K562 (cell line): ENCODE data around the gene TBC1D5. TPM values are rescaled to one million over a fixed set of nuclear protein-coding genes. Genes with fewer than 3 reads are reported as not detected.

Source experiments
- ATAC-seq: fragments of 200-7000 bp; cut with Tn5 transposase; 3 replicates; pipeline ENCODE4 v1.9.1; 2020; ENCODE audit warnings: moderate library complexity
- BruUV-seq: library from RNA; stranded (reverse); fragments of 400-500 nt; replicated peaks from 2 replicates; lab custom pipeline; 2021; lab: Mats Ljungman, UMichigan
- CTCF ChIA-PET: fragments of 300-600 bp; formaldehyde crosslinking; extraction: SDS; loops from one replicate; lab custom pipeline; 2021; ENCODE audit warnings: low intra/inter-chr PET ratio; lab: Yijun Ruan, JAX
- POLR2A ChIA-PET: fragments of 300-600, 350-650 bp; sonication (Branson Sonifier 250); formaldehyde crosslinking; extraction: SDS; loops from one replicate; lab custom pipeline; 2021; ENCODE audit warnings: antibody characterized with exemption, inconsistent platforms; lab: Yijun Ruan, JAX
- DNase-seq, 4 experiments: peaks; one replicate each; pipeline versions ENCODE4 v3.0.0 to v3.0.0-alpha.2; 2011 to 2018; ENCODE audit warnings: low spot score in 3 of 4, mixed read lengths in 3 of 4; ENCODE audit errors: extremely low read depth in 1 of 4
- FAIRE-seq: peaks from 2 replicates; lab custom pipeline; 2011; peaks lifted over from hg19 to GRCh38; lab: Jason Lieb, UNC
- H2AFZ ChIP-seq: 2 replicates; pipeline ENCODE4 v1.6.0; 2011; ENCODE audit warnings: low read depth, low read length, control low read depth, inconsistent platforms
- H3K27ac ChIP-seq: fragments of 200-600 bp; 3 replicates; pipeline ENCODE4 v1.8.0; 2011; ENCODE audit warnings: low read depth, mild to moderate bottlenecking, control low read depth, inconsistent platforms, low read length, moderate library complexity, mixed read lengths; ENCODE audit errors: extremely low read depth
- H3K27me3 ChIP-seq, 2 experiments: fragments of 300-600 bp in 1 of 2; 2 replicates in 1 of 2; 3 replicates in 1 of 2; pipeline versions ENCODE4 v1.6.0 to v1.8.0; 2011; ENCODE audit warnings: inconsistent platforms in 2 of 2, low read length in 2 of 2, mild to moderate bottlenecking in 1 of 2, mixed read lengths in 1 of 2, moderate library complexity in 1 of 2; ENCODE audit not compliant: control insufficient read depth in 2 of 2, insufficient read depth in 2 of 2
- H3K36me3 ChIP-seq: fragments of 300-600 bp; 3 replicates; pipeline ENCODE4 v1.8.0; 2011; ENCODE audit warnings: mild to moderate bottlenecking, low read length, inconsistent platforms; ENCODE audit not compliant: control insufficient read depth, insufficient read depth
- H3K4me1 ChIP-seq, 2 experiments: fragments of 200-600 bp in 1 of 2; replicated peaks in 1 of 2; 2 replicates in 1 of 2; 3 replicates in 1 of 2; pipeline versions ENCODE4 v1.5.1 to v1.8.0; 2011; ENCODE audit warnings: inconsistent platforms in 2 of 2, low read length in 2 of 2, mild to moderate bottlenecking in 1 of 2, mixed read lengths in 1 of 2, moderate library complexity in 1 of 2; ENCODE audit not compliant: control insufficient read depth in 2 of 2, insufficient read depth in 2 of 2
- H3K4me2 ChIP-seq: 2 replicates; pipeline ENCODE4 v1.6.1; 2011; ENCODE audit warnings: low read length, control low read depth, inconsistent platforms, mixed read lengths; ENCODE audit not compliant: insufficient read depth
- H3K4me3 ChIP-seq: fragments of 200-600 bp; sonication (generic), shearing (Covaris generic); 2 replicates; pipeline ENCODE4 v1.5.1; 2016; ENCODE audit warnings: control low read depth, inconsistent platforms
- H3K79me2 ChIP-seq: fragments of 200-600 bp; 3 replicates; pipeline ENCODE4 v1.8.0; 2011; ENCODE audit warnings: low read length, inconsistent platforms; ENCODE audit not compliant: control insufficient read depth, insufficient read depth
- H3K9ac ChIP-seq, 2 experiments: 2 replicates each; pipeline versions ENCODE4 v1.6.0 to v1.6.1; 2011; ENCODE audit warnings: low read depth in 2 of 2, low read length in 2 of 2, control low read depth in 1 of 2, inconsistent platforms in 1 of 2, mild to moderate bottlenecking in 1 of 2, mixed read lengths in 1 of 2; ENCODE audit not compliant: insufficient read depth in 1 of 2
- H3K9me1 ChIP-seq: one replicate; pipeline ENCODE4 v1.6.0; 2011; ENCODE audit warnings: inconsistent platforms, mild to moderate bottlenecking, low read length, moderate library complexity; ENCODE audit not compliant: control insufficient read depth, insufficient read depth
- H3K9me3 ChIP-seq: replicated peaks from 2 replicates; pipeline ENCODE4 v1.5.1; 2011; ENCODE audit warnings: low read depth, low read length, inconsistent platforms; ENCODE audit not compliant: control insufficient read depth, insufficient read depth
- H4K20me1 ChIP-seq: replicated peaks from 2 replicates; pipeline ENCODE4 v1.6.1; 2011; ENCODE audit warnings: low read length, inconsistent platforms, mixed read lengths; ENCODE audit not compliant: control insufficient read depth, insufficient read depth
- ATF7 ChIP-seq: fragments of 450-650 bp; IDR thresholded peaks from 2 replicates; pipeline ENCODE4 v1.7.1; 2014; ENCODE audit warnings: mild to moderate bottlenecking, moderate library complexity
- CBX5 ChIP-seq: IDR thresholded peaks from 2 replicates; pipeline ENCODE4 v1.6.1; 2014; ENCODE audit warnings: low read depth, borderline replicate concordance
- CGGBP1 ChIP-seq: fragments of 250-450 bp; sonication (Bioruptor Pico); IDR thresholded peaks from 2 replicates; pipeline ENCODE4 v1.9.0; 2021; ENCODE audit warnings: mild to moderate bottlenecking
- CTBP1 ChIP-seq: fragments of 450-650 bp; IDR thresholded peaks from 2 replicates; pipeline ENCODE4 v1.6.1; 2016; ENCODE audit warnings: borderline replicate concordance
- CUX1 ChIP-seq: fragments of 200-800 bp; sonication (Bioruptor generic); IDR thresholded peaks from 2 replicates; pipeline ENCODE4 v1.6.1; 2016; ENCODE audit warnings: missing genetic modification characterization, missing compliant biosample characterization
- HSF4 ChIP-seq: fragments of 250-450 bp; sonication (Bioruptor Pico); IDR thresholded peaks from 2 replicates; pipeline ENCODE4 v2.1.2; 2022; ENCODE audit warnings: mild to moderate bottlenecking, moderate library complexity, borderline replicate concordance
- LEF1 ChIP-seq: fragments of 450-650 bp; IDR thresholded peaks from 2 replicates; pipeline ENCODE4 v1.6.1; 2016; ENCODE audit warnings: mild to moderate bottlenecking
- MEF2D ChIP-seq: conservative IDR thresholded peaks from 2 replicates; pipeline ENCODE4 v1.6.1; 2016; ENCODE audit warnings: low read depth, missing genetic modification characterization, missing compliant biosample characterization
- NCOR1 ChIP-seq: fragments of 450-650 bp; IDR thresholded peaks from 2 replicates; pipeline ENCODE4 v1.6.1; 2016; ENCODE audit warnings: mild to moderate bottlenecking, moderate library complexity
- RHOXF2B ChIP-seq: fragments of 250-450 bp; sonication (Bioruptor Pico); conservative IDR thresholded peaks from 2 replicates; pipeline ENCODE4 v1.5.1; 2021
- RNF219 ChIP-seq: fragments of 250-450 bp; sonication (Bioruptor Pico); IDR thresholded peaks from 2 replicates; pipeline ENCODE4 v1.5.0; 2022; ENCODE audit warnings: mild to moderate bottlenecking
- SMARCA4 ChIP-seq: fragments of 450-650 bp; IDR thresholded peaks from 2 replicates; pipeline ENCODE4 v1.6.1; 2016
- TEAD1 ChIP-seq, 2 experiments: fragments of 450-650 bp in 1 of 2; sonication (generic) in 1 of 2; formaldehyde crosslinking; IDR thresholded peaks; 2 replicates each; pipeline versions ENCODE4 v1.4.0 to v1.8.0; 2020 to 2022; ENCODE audit warnings: mild to moderate bottlenecking in 2 of 2, missing genetic modification reagents in 1 of 2
- U2AF1 ChIP-seq: fragments of 200-400 bp; formaldehyde crosslinking; optimal IDR thresholded peaks from 2 replicates; pipeline ENCODE3; 2017; ENCODE audit warnings: mild to moderate bottlenecking, low read depth, low read length, moderate library complexity
- ZC3H11A ChIP-seq: IDR thresholded peaks from 2 replicates; pipeline ENCODE4 v1.6.1; 2012; ENCODE audit warnings: low read depth, low read length, improper control_type of control experiment
- ZNF263 ChIP-seq: sonication (generic); formaldehyde crosslinking; IDR thresholded peaks from 2 replicates; pipeline ENCODE4 v1.8.0; 2022; ENCODE audit warnings: mild to moderate bottlenecking, missing genetic modification reagents, borderline replicate concordance
- in situ Hi-C: fragments of 300-500 bp; cut with MboI; formaldehyde crosslinking; loops from 4 replicates; pipeline ENCODE4 v1.15.0; 2018; ENCODE audit warnings: inconsistent platforms, mixed read lengths
- intact Hi-C: fragments of 100-400 bp; cut with micrococcal nuclease; formaldehyde crosslinking; loops from 2 replicates; pipeline ENCODE4 v1.14.2; 2022
- polyA plus RNA-seq, 8 experiments: library from polyadenylated mRNA; depleted of rRNA in 4 of 8; stranded (reverse) in 5 of 8; unstranded in 3 of 8; fragments of >200 nt; fragmentation: Nextera tagmentation in 2 of 8; fragmentation: Illumina TruSeq in 1 of 8; extraction: Ambion mirVana in 2 of 8; extraction: Trizol in 1 of 8; gene quantifications; 2 replicates each; pipeline versions ENCODE4 v1.2.1 to v1.2.3, GENCODE V29; 2011 to 2014; ENCODE audit warnings: inconsistent platforms in 1 of 8, missing spikeins in 1 of 8
- total RNA-seq, 7 experiments: library from RNA; depleted of rRNA in 6 of 7; stranded (reverse); fragments of >200 nt in 6 of 7; fragmentation: Illumina TruSeq in 2 of 7; extraction: Trizol in 2 of 7; gene quantifications; 2 replicates each; pipeline versions ENCODE4 v1.2.1 to v1.2.3, GENCODE V29; 2011 to 2021; ENCODE audit warnings: low replicate concordance in 1 of 7

TBC1D5 gene
- total and polyA plus RNA-seq, 9 of the 15 experiments (the other 6 are each of a cell fraction or from before 2014, with no cell fraction given), result 2.9 to 38.1 (median 25.6) TPM

- TF ChIP-seq CGGBP1 (CRISPR knock-in tag), result no peak
- no peak for TF ChIP-seq RHOXF2B (CRISPR knock-in tag)
- TF ChIP-seq NCOR1, result no peak
- no peak for TF ChIP-seq ATF7
- TF ChIP-seq, all 486 proteins: peak for 0
These were observed 61.9 kb downstream of the TBC1D5 start (continued) for GRCh38 chr3:17680530-17680929.

- no TSS peak for BruUV-seq
- Histone ChIP-seq H3K27me3 (no peaks in the 10 kb centered on the region), H3K36me3 (no peaks in the 10 kb centered on the region), H2AFZ (no peak overlapping the region), H3K4me3 (no peak overlapping the region), H3K4me1 (no peaks in the 10 kb centered on the region), H4K20me1 (no peaks in the 10 kb centered on the region), H3K9ac (no peak overlapping the region), H3K27ac (no peak overlapping the region), H3K9me3 (no peaks in the 10 kb centered on the region), H3K9me1 (no peaks in the 10 kb centered on the region), H3K4me2 (no peak overlapping the region), H3K79me2 (no peaks in the 10 kb centered on the region)
- FAIRE-seq (no peak), ATAC-seq (no peak), DNase-seq (no peak)
- ChIA-PET CTCF (no interaction called here), POLR2A (no interaction called here)
- in situ Hi-C loops (no loop called here), intact Hi-C loops (no loop called here)
- TF ChIP-seq LEF1, result no peak
- TF ChIP-seq MEF2D (tag), result no peak
- no peak for TF ChIP-seq U2AF1
- no peak for TF ChIP-seq SMARCA4
- no peak for TF ChIP-seq ZNF263 (CRISPR knock-in tag)
- no peak for TF ChIP-seq ZC3H11A
- TF ChIP-seq CBX5, result no peak
- TF ChIP-seq CTBP1, result no peak
- no peak for TF ChIP-seq RNF219
- no peak for TF ChIP-seq CUX1 (CRISPR knock-in tag)
- TF ChIP-seq TEAD1 (CRISPR knock-in tag; IDR thresholded peaks at IDR 0.05), result no peak
- TF ChIP-seq HSF4 (CRISPR knock-in tag), result no peak
These were observed 64.2 kb downstream of the TBC1D5 start for GRCh38 chr3:17678116-17678741.
